HL-60 (cell line): ENCODE results near the gene ZDHHC4.

Experiments
- DNase-seq, 2 experiments: peaks; one replicate each; pipeline ENCODE4 v3.0.0-alpha.2; 2010 to 2020; ENCODE audit warnings: low read depth in 1 of 2, low spot score in 1 of 2
- H3K27ac ChIP-seq: fragments of 250-450 bp; sonication (Bioruptor Pico); replicated peaks from 2 replicates; pipeline ENCODE4 v1.5.1; 2020; ENCODE audit warnings: mild to moderate bottlenecking, moderate library complexity
- H3K27me3 ChIP-seq: fragments of 250-450 bp; sonication (Bioruptor Pico); 2 replicates; pipeline ENCODE4 v1.5.1; 2021; ENCODE audit warnings: mild to moderate bottlenecking, moderate library complexity; ENCODE audit not compliant: insufficient read depth, poor library complexity, severe bottlenecking
- H3K4me3 ChIP-seq: replicated peaks from 2 replicates; pipeline ENCODE4 v1.5.1; 2011; ENCODE audit warnings: mild to moderate bottlenecking, control low read depth, low read length; ENCODE audit not compliant: insufficient read depth
- GABPA ChIP-seq: IDR thresholded peaks from 2 replicates; pipeline ENCODE4 v1.6.1; 2012; ENCODE audit warnings: low read depth
- POLR2AphosphoS5 ChIP-seq: IDR thresholded peaks from 2 replicates; pipeline ENCODE4 v1.6.1; 2012; ENCODE audit warnings: low read depth
- SPI1 ChIP-seq: IDR thresholded peaks from 2 replicates; pipeline ENCODE4 v1.6.1; 2012; ENCODE audit warnings: low read depth, mild to moderate bottlenecking, borderline replicate concordance
- TF ChIP-seq, protein P1 (sequence below): IDR thresholded peaks from 2 replicates; pipeline ENCODE4 v1.6.1; 2012; ENCODE audit warnings: low read depth; ENCODE audit not compliant: insufficient replicate concordance
- TF ChIP-seq, protein P2 (sequence below): IDR thresholded peaks from one replicate; pipeline ENCODE4 v1.5.1; 2011; ENCODE audit warnings: low read length, control low read depth, inconsistent platforms; ENCODE audit not compliant: insufficient read depth

The ZDHHC4 gene

DNA sequence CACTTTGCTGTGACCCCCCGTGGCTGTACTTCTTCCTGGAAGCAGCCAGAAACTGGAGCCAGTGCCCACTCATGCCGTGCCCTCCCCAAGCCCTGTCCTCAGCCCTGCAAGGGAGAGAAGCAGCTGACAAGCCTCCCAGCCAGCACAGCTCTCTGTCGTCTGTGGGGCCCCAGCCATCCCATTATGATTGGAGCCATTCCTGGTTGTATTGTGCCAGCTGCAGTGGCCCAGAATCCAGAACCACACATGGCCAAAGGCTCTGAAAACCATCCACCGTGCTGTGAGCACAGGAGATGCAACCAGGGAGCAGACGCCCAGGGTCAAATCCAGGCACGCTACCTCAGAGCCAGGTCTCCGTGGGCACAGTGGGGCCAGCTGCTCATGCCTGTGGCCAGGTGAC, 44.7 kb upstream of the ZDHHC4 start:
- H3K27me3 ChIP-seq: peaks cover 28% of the 10 kb centered on the region
- TF ChIP-seq, protein P1, sequence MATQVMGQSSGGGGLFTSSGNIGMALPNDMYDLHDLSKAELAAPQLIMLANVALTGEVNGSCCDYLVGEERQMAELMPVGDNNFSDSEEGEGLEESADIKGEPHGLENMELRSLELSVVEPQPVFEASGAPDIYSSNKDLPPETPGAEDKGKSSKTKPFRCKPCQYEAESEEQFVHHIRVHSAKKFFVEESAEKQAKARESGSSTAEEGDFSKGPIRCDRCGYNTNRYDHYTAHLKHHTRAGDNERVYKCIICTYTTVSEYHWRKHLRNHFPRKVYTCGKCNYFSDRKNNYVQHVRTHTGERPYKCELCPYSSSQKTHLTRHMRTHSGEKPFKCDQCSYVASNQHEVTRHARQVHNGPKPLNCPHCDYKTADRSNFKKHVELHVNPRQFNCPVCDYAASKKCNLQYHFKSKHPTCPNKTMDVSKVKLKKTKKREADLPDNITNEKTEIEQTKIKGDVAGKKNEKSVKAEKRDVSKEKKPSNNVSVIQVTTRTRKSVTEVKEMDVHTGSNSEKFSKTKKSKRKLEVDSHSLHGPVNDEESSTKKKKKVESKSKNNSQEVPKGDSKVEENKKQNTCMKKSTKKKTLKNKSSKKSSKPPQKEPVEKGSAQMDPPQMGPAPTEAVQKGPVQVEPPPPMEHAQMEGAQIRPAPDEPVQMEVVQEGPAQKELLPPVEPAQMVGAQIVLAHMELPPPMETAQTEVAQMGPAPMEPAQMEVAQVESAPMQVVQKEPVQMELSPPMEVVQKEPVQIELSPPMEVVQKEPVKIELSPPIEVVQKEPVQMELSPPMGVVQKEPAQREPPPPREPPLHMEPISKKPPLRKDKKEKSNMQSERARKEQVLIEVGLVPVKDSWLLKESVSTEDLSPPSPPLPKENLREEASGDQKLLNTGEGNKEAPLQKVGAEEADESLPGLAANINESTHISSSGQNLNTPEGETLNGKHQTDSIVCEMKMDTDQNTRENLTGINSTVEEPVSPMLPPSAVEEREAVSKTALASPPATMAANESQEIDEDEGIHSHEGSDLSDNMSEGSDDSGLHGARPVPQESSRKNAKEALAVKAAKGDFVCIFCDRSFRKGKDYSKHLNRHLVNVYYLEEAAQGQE: no peak
- TF ChIP-seq SPI1 (no peak), GABPA (no peak), POLR2AphosphoS5 (no peak)
- TF ChIP-seq, protein P2, sequence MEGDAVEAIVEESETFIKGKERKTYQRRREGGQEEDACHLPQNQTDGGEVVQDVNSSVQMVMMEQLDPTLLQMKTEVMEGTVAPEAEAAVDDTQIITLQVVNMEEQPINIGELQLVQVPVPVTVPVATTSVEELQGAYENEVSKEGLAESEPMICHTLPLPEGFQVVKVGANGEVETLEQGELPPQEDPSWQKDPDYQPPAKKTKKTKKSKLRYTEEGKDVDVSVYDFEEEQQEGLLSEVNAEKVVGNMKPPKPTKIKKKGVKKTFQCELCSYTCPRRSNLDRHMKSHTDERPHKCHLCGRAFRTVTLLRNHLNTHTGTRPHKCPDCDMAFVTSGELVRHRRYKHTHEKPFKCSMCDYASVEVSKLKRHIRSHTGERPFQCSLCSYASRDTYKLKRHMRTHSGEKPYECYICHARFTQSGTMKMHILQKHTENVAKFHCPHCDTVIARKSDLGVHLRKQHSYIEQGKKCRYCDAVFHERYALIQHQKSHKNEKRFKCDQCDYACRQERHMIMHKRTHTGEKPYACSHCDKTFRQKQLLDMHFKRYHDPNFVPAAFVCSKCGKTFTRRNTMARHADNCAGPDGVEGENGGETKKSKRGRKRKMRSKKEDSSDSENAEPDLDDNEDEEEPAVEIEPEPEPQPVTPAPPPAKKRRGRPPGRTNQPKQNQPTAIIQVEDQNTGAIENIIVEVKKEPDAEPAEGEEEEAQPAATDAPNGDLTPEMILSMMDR: no peak
- no peak overlapping the region for H3K27ac ChIP-seq
- H3K4me3 ChIP-seq: no peak overlapping the region
- no peak for DNase-seq

DNA sequence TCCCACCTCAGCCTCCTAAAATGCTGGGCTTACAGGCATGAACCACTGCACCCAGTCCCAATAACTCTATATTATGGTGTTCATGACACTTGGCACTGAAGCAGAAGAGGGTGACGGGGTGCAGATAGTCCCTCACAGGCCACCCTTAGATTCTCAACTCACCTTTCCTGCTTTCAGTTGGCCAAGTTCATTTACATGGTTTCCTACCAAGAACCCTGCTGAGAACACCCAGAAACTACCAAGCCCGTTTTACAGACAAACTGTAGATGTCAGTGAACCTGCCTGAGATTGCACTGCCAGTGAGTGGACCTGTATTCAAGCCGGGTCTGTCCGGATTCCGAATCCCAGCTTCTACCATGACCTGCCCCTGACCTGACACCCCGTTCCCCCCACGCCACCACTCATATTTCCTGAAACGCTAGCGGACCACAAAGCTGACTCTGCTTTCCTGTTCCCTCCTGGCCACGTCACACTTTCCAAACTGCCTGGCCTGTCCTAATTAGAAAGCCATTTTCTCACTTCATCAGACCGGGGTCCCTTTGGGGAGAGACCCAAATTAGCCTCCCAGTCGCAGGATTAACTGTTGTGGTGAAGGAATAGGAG, 43.3 kb upstream of the ZDHHC4 start:
- no peak for DNase-seq
- TF ChIP-seq POLR2AphosphoS5 (no peak), SPI1 (no peak), GABPA (no peak)
- TF ChIP-seq, protein P2: no peak
- TF ChIP-seq, protein P1: no peak
- Histone ChIP-seq H3K4me3 (no peak overlapping the region), H3K27ac (no peak overlapping the region), H3K27me3 (peaks cover 26% of the 10 kb centered on the region)

DNA sequence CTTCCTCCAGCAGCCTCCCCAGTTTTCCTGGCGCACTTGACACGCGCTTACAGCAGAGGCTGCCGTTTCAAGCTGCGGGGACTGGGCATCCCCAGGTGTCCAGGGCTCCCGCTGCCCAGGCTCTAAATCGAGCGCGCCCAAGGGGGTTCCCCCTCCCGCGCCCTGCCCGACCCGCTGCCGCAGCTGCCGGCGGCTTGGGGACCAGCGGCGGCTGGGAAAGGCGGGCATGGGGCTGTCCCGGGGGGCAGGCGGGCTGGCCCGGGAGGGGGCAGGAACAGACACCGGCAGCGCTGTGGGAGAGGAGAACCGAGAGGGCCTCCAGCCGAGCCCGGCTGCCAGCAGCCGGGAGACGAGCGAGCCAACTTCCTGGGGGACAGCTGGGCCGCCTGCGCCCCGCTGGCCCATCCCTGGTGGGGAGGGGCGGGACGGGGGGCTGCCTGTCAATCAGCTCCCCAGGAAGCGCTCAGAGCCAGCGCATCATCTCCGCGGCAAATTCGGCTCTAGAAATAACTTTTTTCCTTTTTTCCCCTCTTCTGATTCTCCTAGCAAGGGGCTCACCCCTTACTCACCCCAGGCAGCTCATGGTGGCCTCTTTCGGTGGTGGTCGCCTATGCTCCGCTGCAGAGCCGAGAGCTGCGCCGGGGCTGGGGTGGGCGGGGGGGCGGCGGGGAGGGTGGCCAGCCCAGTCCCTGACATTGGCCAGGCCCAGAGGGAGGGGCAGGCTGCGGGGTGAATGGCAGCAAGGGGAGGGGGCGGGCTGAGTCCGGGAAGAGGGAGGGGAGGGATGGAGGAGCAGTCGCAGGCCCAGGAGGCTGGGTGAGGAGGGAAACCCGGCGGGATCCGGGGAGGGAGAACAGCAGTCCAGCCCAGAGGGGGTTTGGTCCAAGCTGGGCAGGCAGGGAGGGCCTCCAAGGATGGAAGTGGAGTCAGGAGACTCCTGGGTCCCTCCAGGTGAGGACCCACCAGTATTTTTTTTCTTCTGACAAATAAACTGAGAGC, 40.7 kb upstream of the ZDHHC4 start:
- TF ChIP-seq POLR2AphosphoS5: no peak
- no peak for TF ChIP-seq GABPA
- TF ChIP-seq, protein P2: no peak
- TF ChIP-seq SPI1: no peak
- TF ChIP-seq, protein P1: no peak
- no peak overlapping the region for H3K4me3 ChIP-seq
- DNase-seq: no peak
- H3K27ac ChIP-seq: no peak overlapping the region
- H3K27me3 ChIP-seq: peaks cover 11% of the 10 kb centered on the region
